ENCODE results near the gene ADAMTS15. TPM values are rescaled to one million over a fixed set of nuclear protein-coding genes. Genes with fewer than 3 reads are reported as not detected.

ADAMTS15 gene
- total RNA-seq, 2 experiments from 2014 or later: 0.05 to 0.08 TPM

GRCh38 chr11:130471731-130472433 lies 23.4 kb downstream of the ADAMTS15 start:
- H3K4me1 Mint-ChIP-seq (ENCODE audit: low read depth): no peaks in the 10 kb centered on the region
- DNase-seq (no peak), ATAC-seq (no peak)
- no peaks in the 10 kb centered on the region for H3K9me3 Mint-ChIP-seq (ENCODE audit: insufficient read depth)
- ChIA-PET POLR2A (no interaction called here), CTCF (interaction anchor here (1.9 kb wide), 1 partner anchor 37 kb away, joined by 6 read pairs; no protein-coding TSS in a partner anchor)
- H3K27ac Mint-ChIP-seq: no peak overlapping the region
- H3K36me3 Mint-ChIP-seq (ENCODE audit: low read depth): no peaks in the 10 kb centered on the region
- H3K27me3 Mint-ChIP-seq (ENCODE audit: low read depth): no peaks in the 10 kb centered on the region
- no peak overlapping the region for H3K4me3 Mint-ChIP-seq

GRCh38 chr11:130472434-130472961 lies 24.1 kb downstream of the ADAMTS15 start:
- POLR2A ChIA-PET: no interaction called here
- Mint-ChIP-seq H3K27me3 (ENCODE audit: low read depth) (no peaks in the 10 kb centered on the region), H3K27ac (no peak overlapping the region), H3K4me3 (no peak overlapping the region), H3K9me3 (ENCODE audit: insufficient read depth) (no peaks in the 10 kb centered on the region), H3K4me1 (ENCODE audit: low read depth) (no peaks in the 10 kb centered on the region), H3K36me3 (ENCODE audit: low read depth) (no peaks in the 10 kb centered on the region)
- ATAC-seq: no peak
- CTCF ChIA-PET: interaction anchor here (1.9 kb wide), 1 partner anchor 37 kb away, joined by 6 read pairs; no protein-coding TSS in a partner anchor
- DNase-seq: no peak

GRCh38 chr11:130473056-130473794 lies 24.8 kb downstream of the ADAMTS15 start:
- no peak for ATAC-seq
- no peak overlapping the region for H3K4me3 Mint-ChIP-seq
- CTCF ChIA-PET: no interaction called here

GRCh38 chr11:130473795-130474377 lies 25.4 kb downstream of the ADAMTS15 start:
- ChIA-PET CTCF (no interaction called here), POLR2A (no interaction called here)
- Mint-ChIP-seq H3K27me3 (ENCODE audit: low read depth) (no peaks in the 10 kb centered on the region), H3K4me3 (no peak overlapping the region), H3K36me3 (ENCODE audit: low read depth) (no peaks in the 10 kb centered on the region), H3K27ac (no peak overlapping the region), H3K9me3 (ENCODE audit: insufficient read depth) (no peaks in the 10 kb centered on the region), H3K4me1 (ENCODE audit: low read depth) (no peaks in the 10 kb centered on the region)
- no peak for ATAC-seq
- DNase-seq: no peak

More at GRCh38 chr11:130473056-130473794, 24.8 kb downstream of the ADAMTS15 start:
- POLR2A ChIA-PET: no interaction called here
- H3K36me3 Mint-ChIP-seq (ENCODE audit: low read depth): no peaks in the 10 kb centered on the region
- DNase-seq: no peak
- no peaks in the 10 kb centered on the region for H3K27me3 Mint-ChIP-seq (ENCODE audit: low read depth)
- no peak overlapping the region for H3K27ac Mint-ChIP-seq
- H3K9me3 Mint-ChIP-seq (ENCODE audit: insufficient read depth): no peaks in the 10 kb centered on the region
- no peaks in the 10 kb centered on the region for H3K4me1 Mint-ChIP-seq (ENCODE audit: low read depth)

- H3K27me3 Mint-ChIP-seq (ENCODE audit: low read depth): no peaks in the 10 kb centered on the region
- H3K4me3 Mint-ChIP-seq: no peak overlapping the region
- no peaks in the 10 kb centered on the region for H3K4me1 Mint-ChIP-seq (ENCODE audit: low read depth)
- no peaks in the 10 kb centered on the region for H3K36me3 Mint-ChIP-seq (ENCODE audit: low read depth)
- ChIA-PET CTCF (no interaction called here), POLR2A (no interaction called here)
- DNase-seq (no peak), ATAC-seq (no peak)
- no peaks in the 10 kb centered on the region for H3K9me3 Mint-ChIP-seq (ENCODE audit: insufficient read depth)
- no peak overlapping the region for H3K27ac Mint-ChIP-seq
Measured at GRCh38 chr11:130474637-130475400, 26.4 kb downstream of the ADAMTS15 start.

GRCh38 chr11:130475426-130476053 lies 27.1 kb downstream of the ADAMTS15 start:
- H3K4me3 Mint-ChIP-seq: no peak overlapping the region
- H3K27me3 Mint-ChIP-seq (ENCODE audit: low read depth): no peaks in the 10 kb centered on the region
- ChIA-PET POLR2A (no interaction called here), CTCF (no interaction called here)
- no peak overlapping the region for H3K27ac Mint-ChIP-seq
- no peaks in the 10 kb centered on the region for H3K36me3 Mint-ChIP-seq (ENCODE audit: low read depth)
- no peak for DNase-seq
- ATAC-seq: no peak
- no peaks in the 10 kb centered on the region for H3K9me3 Mint-ChIP-seq (ENCODE audit: insufficient read depth)
- no peaks in the 10 kb centered on the region for H3K4me1 Mint-ChIP-seq (ENCODE audit: low read depth)

GRCh38 chr11:130476200-130476921 lies 27.9 kb downstream of the ADAMTS15 start:
- ChIA-PET POLR2A (no interaction called here), CTCF (no interaction called here)
- DNase-seq (no peak), ATAC-seq (no peak)
- no peaks in the 10 kb centered on the region for H3K36me3 Mint-ChIP-seq (ENCODE audit: low read depth)
- no peak overlapping the region for H3K4me3 Mint-ChIP-seq
- no peaks in the 10 kb centered on the region for H3K4me1 Mint-ChIP-seq (ENCODE audit: low read depth)
- no peak overlapping the region for H3K27ac Mint-ChIP-seq
- no peaks in the 10 kb centered on the region for H3K27me3 Mint-ChIP-seq (ENCODE audit: low read depth)
- no peaks in the 10 kb centered on the region for H3K9me3 Mint-ChIP-seq (ENCODE audit: insufficient read depth)

- Mint-ChIP-seq H3K27ac (no peak overlapping the region), H3K27me3 (ENCODE audit: low read depth) (no peaks in the 10 kb centered on the region), H3K4me3 (no peak overlapping the region), H3K4me1 (ENCODE audit: low read depth) (no peaks in the 10 kb centered on the region), H3K36me3 (ENCODE audit: low read depth) (no peaks in the 10 kb centered on the region), H3K9me3 (ENCODE audit: insufficient read depth) (no peaks in the 10 kb centered on the region)
- ATAC-seq: no peak
- ChIA-PET CTCF (no interaction called here), POLR2A (no interaction called here)
- DNase-seq: no peak
Measured at GRCh38 chr11:130476922-130477491, 28.6 kb downstream of the ADAMTS15 start.

- POLR2A ChIA-PET: no interaction called here
- H3K36me3 Mint-ChIP-seq (ENCODE audit: low read depth): no peaks in the 10 kb centered on the region
Measured at GRCh38 chr11:130477586-130478203, 29.2 kb downstream of the ADAMTS15 start.

GRCh38 chr11:130478204-130478701 lies 29.8 kb downstream of the ADAMTS15 start:
- Mint-ChIP-seq H3K4me1 (ENCODE audit: low read depth) (no peaks in the 10 kb centered on the region), H3K4me3 (no peak overlapping the region), H3K9me3 (ENCODE audit: insufficient read depth) (no peaks in the 10 kb centered on the region), H3K27me3 (ENCODE audit: low read depth) (no peaks in the 10 kb centered on the region), H3K27ac (no peak overlapping the region), H3K36me3 (ENCODE audit: low read depth) (no peaks in the 10 kb centered on the region)
- ATAC-seq: no peak
- POLR2A ChIA-PET: no interaction called here
- DNase-seq: no peak
- CTCF ChIA-PET: no interaction called here

More at GRCh38 chr11:130477586-130478203, 29.2 kb downstream of the ADAMTS15 start:
- no peaks in the 10 kb centered on the region for H3K27me3 Mint-ChIP-seq (ENCODE audit: low read depth)
- H3K27ac Mint-ChIP-seq: no peak overlapping the region
- CTCF ChIA-PET: no interaction called here
- ATAC-seq (no peak), DNase-seq (no peak)
- H3K9me3 Mint-ChIP-seq (ENCODE audit: insufficient read depth): no peaks in the 10 kb centered on the region
- H3K4me1 Mint-ChIP-seq (ENCODE audit: low read depth): no peaks in the 10 kb centered on the region
- no peak overlapping the region for H3K4me3 Mint-ChIP-seq

Data from activated CD8-positive, alpha-beta T cell treated with anti-CD3 and anti-CD28 coated beads, Interleukin-2, amount 10 ng/mL, durations not matched to agents 7 days and 5 days (primary cell).